HG03095 (cell line): ENCODE measurements around the gene BICDL1.
A peak's percentile ranks its signal among the peaks of the same experiment; 100 is the strongest.

Experiments used
- ATAC-seq: cut with Tn5 transposase; IDR thresholded peaks from one replicate; pipeline ENCODE4 v1.9.1; 2021; ENCODE audit warnings: moderate library complexity; ENCODE audit not compliant: unreplicated experiment

Gene BICDL1

GRCh38 chr12:120099738-120100137 lies 110.7 kb downstream of the BICDL1 start:
- ATAC-seq: no peak

DNA sequence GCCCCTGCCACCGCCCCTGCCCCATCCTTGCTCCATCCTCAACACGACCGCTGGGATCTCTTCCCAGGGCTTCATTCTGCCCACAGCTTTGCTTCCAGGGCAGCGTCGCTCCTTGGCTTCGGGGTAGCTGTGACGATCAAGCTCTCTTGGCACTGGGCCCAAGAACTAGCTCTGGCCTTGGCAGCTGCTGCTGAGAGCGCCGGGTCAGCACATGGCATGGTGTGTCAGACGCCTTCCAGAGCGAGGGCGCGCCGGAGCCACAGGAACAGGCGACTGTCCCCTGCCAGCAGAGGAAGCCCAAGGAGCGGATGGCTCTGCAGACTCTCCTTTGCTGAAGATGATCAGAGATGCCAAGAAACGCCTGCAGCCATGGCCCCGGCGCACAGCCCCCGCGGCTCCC lies 111.6 kb downstream of the BICDL1 start:
- ATAC-seq: no peak

- ATAC-seq: no peak
Observed at GRCh38 chr12:120101182-120101581, 112.1 kb downstream of the BICDL1 start.

GRCh38 chr12:120101617-120102016 lies 112.6 kb downstream of the BICDL1 start:
- no peak for ATAC-seq

DNA sequence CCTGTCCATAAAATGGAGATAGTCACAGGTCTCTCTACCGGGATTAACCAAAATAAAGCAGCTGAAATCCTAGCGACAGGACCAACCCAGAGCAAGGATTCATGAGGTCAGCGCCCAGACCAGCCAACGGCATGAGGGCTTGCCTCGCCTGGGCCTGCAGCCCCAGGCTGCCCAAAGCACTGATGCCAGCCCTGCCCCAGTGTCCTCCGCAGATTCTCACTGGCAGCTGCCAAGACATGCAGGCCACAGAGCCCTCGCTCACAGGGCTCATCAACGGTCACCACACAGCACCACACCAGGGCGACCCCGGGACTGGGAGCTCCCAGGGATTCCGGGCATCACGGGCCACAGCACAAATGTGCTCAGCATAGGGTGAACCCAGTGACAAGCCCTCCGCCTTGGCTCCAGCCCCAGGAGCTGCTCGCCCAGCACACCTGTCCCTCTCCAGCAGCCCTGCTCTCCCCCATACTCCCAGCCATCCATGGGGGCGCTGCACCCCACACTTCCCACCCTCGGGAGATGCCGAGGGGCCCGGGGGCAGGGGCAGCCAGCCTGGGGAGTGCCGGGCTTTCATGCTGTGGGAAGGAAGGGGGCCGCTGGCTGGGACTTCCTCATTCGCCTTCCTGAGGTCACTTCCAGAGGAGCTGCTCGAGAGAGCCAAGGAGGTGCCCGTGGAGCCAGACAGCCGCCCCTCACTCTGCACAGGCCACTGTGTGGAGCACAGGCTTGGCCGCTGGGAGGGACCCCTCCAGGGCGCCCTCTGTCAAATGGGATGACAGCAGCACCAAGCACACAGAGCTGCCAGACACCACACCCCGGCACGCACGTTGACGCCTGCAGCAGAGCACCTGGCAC lies 113.4 kb downstream of the BICDL1 start:
- no peak for ATAC-seq

- ATAC-seq: no peak
Observed at GRCh38 chr12:120103044-120103338, 114.0 kb downstream of the BICDL1 start.

DNA sequence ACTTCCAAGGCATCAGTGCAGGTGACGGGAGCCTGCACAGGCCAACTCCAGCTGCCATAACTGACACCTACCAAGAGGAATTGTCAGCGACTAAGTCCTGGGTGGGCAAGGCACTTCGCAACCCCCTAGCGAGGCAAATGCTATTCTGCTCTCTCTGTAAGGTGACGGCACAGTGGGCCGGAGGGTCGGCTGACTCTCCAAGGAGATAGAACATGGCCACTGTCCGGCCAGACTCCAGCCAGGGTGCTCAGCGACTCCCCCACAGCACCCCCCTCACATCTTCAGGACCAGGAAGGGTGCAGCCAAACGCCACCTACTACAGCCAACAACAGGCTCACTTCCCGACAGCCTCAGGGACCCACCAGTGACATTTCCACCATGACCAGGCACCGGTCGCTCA lies 114.3 kb downstream of the BICDL1 start:
- no peak for ATAC-seq

DNA sequence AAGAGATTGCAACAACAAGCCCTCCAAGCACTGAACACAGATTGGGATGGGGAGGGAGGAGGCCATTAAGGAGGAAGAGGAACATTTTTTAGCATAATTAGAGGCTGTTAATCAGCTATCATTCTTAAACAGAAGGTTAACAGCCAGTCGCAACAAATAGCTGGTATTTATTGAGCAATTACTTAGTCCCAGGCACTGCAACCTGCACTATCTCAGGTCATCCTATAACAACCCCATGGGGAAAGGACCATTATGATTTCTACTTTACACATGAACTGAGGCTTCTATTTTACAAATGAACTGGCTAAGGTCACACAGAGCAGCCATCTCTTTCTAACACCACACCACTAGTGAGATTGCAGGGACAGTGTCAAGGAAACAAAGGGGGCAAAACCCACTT lies 117.1 kb downstream of the BICDL1 start:
- no peak for ATAC-seq

DNA sequence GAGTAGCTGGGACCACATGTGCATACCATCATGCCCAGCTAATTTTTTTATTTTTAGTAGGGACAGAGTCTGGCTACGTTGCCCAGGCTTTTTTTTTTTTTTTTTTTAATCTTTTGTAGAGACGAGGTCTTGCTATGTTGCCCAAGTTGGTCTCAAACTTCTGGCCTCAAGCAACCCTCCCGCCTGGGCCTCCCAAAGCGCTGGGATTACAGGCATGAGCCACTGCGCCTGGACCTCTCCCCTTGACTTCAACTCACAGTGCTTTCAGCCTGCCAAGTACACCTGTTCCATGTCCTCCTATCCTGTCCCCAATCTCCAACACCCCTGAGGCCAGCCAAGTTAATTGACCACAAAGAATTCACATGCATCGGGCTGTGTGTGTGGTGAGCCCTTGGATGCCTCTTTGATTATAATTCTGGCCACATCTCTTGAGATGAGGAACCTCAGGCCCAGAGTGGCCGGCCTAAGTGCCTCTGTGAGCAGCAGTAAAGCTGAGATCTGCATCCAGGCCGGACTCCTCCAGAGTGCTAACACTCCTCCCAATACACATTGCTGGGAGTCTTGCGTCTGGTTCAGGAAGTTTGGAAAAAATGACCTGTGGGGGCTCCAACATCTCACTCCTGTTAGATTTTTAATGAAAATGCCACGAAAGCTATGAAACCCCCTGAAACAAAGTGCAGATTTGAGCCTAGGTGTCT lies 120.7 kb downstream of the BICDL1 start:
- ATAC-seq: no peak

DNA sequence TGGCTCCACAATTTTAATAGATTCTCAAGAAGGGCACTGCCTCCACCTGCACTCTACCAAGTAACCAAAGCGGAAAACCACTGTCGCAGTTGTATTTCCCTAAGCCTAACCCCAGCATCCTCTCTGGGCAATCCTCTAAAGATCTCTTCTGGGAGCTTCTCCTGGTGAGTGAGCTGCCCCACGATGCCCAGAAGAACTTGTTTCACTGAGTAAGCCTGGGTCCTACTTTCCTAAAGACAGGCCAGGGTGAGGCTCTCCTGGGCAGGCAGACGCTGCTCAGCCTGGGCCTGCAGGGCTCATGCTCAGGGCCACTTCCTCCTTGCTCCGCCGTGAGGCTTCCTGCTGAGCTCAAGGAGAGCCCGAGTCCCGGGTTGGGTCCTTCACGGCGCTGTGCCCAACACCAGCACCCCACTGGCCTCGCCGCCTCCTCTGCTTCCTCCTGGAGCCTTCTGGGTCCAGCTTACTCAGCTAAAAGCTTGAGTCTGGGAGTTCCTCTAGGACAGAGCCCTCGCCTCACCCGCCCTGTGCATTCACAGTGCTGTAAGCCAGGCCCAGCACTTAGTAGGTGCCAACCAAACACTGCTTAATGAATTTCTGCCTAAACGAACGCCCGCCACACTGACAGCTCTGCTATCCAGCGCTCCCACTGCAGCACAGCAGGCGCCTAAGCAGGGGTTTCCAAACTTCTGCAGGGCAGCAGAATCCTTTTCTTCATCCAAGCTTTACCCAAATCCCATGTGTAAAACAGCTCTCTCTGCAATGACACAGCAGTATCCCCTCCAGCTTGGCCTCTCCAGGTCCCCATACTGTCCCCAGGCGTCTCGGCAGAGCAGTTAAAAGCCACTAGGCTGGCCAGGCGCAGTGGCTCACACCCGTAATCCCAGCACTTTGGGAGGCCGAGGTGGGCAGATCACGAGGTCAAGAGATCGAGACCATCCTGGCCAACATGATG lies 121.8 kb downstream of the BICDL1 start:
- peak; percentile 59 for ATAC-seq

GRCh38 chr12:120115066-120115465 lies 126.0 kb downstream of the BICDL1 start:
- ATAC-seq: no peak

DNA sequence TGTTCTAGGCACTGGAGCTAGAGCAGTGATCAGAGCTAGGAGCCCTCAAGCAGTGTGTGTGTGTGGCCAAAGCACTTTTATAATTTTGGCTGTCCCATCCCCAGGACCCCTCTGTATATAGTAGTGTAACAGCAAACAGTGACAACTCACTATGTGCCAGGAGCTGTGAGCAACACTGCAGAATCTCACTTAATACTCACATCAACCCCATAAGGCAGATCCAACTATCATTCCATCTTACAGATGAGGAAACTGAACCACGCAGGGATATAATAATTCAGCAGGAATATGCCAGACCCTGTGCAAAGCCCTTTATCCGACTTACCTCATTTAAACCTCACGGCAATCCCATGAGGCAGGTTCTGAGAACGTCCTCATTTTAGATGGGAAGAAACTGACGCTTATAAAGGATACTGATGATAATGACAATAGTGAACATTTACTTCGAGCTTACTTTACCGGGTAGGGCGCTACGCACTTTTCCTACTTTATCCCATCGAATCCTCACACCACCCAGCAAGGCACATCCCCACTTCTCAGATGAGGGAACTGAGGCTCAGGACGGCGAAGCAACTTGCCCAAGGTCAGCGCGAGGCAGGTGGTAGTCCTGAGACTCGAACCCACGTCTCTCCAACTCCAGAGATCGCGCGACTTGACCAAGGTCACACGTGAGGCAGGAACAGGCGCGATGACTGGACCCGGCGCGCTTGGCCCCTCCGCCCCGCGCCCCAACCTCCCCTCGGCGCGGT lies 126.8 kb downstream of the BICDL1 start:
- ATAC-seq: peak; percentile 1

- no peak for ATAC-seq
Observed at GRCh38 chr12:120116441-120116791, 127.4 kb downstream of the BICDL1 start, which contains the start of gene RAB35. Gene RAB35, minus strand, starts transcription at chr12:120116753. Its CDS starts 103 bp downstream, at chr12:120116650.

GRCh38 chr12:120116792-120117651 lies 128.0 kb downstream of the BICDL1 start:
- peak; percentile 42 for ATAC-seq

DNA sequence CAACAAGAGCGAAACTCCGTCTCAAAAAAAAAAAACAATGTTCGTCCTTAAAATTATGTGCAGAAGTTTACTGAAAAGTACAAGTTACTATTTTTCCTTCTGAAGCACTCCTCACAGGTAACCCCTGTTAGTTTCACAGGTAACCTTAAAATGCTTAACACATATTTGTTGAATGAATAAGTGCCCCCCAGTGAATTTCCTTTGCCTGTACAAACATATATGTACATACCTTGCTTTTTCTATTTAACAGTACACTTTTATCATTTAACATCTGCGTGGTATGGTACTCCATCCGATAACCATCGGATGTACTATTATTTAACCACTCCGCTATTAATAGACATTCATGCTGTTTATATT lies 128.9 kb downstream of the BICDL1 start:
- ATAC-seq: no peak

DNA sequence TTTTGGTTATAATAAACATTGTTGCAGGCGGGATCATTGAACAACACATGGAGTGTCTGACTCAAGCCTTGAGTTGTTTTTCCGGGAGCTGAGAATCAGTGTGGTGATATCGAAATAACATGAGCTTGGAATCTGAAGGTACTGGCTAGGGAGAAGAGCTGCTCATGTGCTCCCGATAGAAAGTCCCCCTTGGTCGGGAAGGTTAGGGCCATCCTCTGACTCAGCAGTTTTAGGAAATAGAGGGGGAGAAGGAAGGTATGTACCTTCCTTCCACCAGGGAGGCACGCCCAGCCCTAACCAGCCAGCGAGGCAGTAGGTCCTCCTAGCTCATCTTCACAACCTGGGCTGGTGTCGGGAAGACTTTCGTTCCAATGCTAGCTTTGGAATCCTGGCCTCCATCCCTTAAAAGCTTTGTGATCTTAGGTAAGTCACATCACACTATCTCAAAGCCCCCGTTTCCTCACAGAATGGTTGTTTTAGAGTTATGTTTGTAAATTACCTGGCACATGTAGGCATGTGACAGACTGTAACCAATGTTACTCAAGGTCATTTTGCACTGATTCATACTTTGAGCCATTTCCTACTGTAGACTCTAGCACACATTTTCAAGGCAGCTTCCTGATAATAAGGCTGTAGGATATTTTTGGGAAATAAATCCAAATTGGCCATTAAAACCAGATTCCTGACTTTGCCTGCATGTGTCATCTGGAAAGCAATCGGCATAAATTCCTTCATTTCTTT lies 129.5 kb downstream of the BICDL1 start:
- ATAC-seq: no peak

DNA sequence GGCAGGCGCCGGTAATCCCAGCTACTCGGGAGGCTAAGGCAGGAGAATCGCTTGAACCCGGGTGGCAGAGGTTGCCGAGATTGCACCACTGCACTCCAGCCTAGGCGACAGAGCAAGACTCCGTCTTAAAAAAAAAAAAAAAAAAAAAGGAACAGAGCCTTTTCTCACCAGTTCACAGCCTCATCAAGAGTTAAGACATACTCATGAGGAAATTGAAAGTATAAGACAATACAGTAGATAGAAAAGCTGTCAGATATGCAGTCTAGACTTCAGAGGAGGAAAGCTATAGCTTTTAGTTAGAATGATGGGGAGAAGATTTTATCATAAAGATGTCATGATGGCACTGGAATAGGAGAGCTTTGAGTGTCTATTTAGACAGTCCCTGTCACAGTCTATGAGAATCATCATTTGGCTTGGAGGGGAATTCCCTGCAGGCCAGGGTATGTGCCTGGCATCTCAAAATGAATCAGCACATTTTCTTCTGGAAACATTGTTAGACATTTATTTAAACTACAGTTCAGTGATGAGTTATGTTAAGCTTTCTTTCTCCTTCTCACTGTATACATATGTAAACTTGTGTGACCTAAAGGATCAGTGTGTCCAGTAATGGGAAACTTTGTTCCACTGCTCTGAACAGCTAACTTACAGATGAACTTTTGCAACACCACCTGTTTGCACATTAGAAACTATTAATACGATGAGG lies 130.4 kb downstream of the BICDL1 start:
- peak; percentile 21 for ATAC-seq

DNA sequence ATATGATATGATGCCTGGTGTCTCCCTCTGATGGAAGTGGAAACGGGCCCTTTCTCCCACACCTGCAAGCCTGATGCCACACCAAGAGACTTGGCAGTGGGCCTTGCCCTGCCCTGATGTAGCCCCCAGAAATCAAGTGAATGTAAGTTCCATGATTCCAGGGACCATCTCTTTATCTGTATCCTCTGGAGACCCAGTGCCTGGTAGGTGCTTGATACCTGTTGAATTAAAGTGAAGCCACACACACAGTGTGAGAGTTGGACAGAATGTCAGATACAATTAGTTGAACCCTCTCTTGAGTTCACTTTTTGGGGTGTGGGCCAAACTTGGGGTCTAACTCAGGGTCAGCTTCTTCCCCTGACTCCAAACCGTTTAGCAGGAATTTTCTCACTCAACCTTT lies 132.3 kb downstream of the BICDL1 start:
- no peak for ATAC-seq
